Bronchial epithelial cell (primary cell): Measurements from ENCODE around the gene TRIM71. TPM values are rescaled to one million over a fixed set of nuclear protein-coding genes. Genes with fewer than 3 reads are reported as not detected.

Experiments used
- DNase-seq: peaks from one replicate; pipeline ENCODE4 v3.0.0-alpha.2; 2010; ENCODE audit warnings: low read depth
- FAIRE-seq: peaks from 2 replicates; lab custom pipeline; 2011; peaks lifted over from hg19 to GRCh38; lab: Jason Lieb, UNC
- H3K27me3 ChIP-seq: 2 replicates; pipeline ENCODE4 v1.5.1; 2011; ENCODE audit warnings: low read length; ENCODE audit not compliant: control insufficient read depth, insufficient read depth
- H3K36me3 ChIP-seq: 2 replicates; pipeline ENCODE4 v1.5.1; 2011; ENCODE audit warnings: low read length; ENCODE audit not compliant: control insufficient read depth, insufficient read depth
- H3K4me3 ChIP-seq: 2 replicates; pipeline ENCODE4 v1.5.1; 2011; ENCODE audit warnings: mild to moderate bottlenecking, low read depth, low read length, control low read depth
- CTCF ChIP-seq: IDR thresholded peaks from 2 replicates; pipeline ENCODE4 v1.5.1; 2011; ENCODE audit warnings: mild to moderate bottlenecking, moderate library complexity, low read length, control low read depth, inconsistent platforms; ENCODE audit not compliant: insufficient read depth, severe bottlenecking
- total RNA-seq: library from RNA; depleted of rRNA; stranded (reverse); fragments of >200 nt; gene quantifications from 2 replicates; pipeline ENCODE4 v1.2.1, GENCODE V29; 2014

Gene TRIM71
- total RNA-seq, 1 donor from 2014 or later: not detected

GRCh38 chr3:32855350-32855953 lies 37.7 kb downstream of the TRIM71 start:
- H3K27me3 ChIP-seq: no peaks in the 10 kb centered on the region
- FAIRE-seq (no peak), DNase-seq (no peak)
- H3K4me3 ChIP-seq: no peak overlapping the region
- no peaks in the 10 kb centered on the region for H3K36me3 ChIP-seq
- no peak for TF ChIP-seq CTCF

GRCh38 chr3:32856355-32856889 lies 38.6 kb downstream of the TRIM71 start:
- no peak overlapping the region for H3K4me3 ChIP-seq
- no peaks in the 10 kb centered on the region for H3K36me3 ChIP-seq
- no peaks in the 10 kb centered on the region for H3K27me3 ChIP-seq
- no peak for DNase-seq
- TF ChIP-seq CTCF: no peak
- FAIRE-seq: no peak

GRCh38 chr3:32856901-32857507 lies 39.2 kb downstream of the TRIM71 start:
- no peak overlapping the region for H3K4me3 ChIP-seq
- DNase-seq (no peak), FAIRE-seq (no peak)
- no peak for TF ChIP-seq CTCF
- H3K27me3 ChIP-seq: no peaks in the 10 kb centered on the region
- no peaks in the 10 kb centered on the region for H3K36me3 ChIP-seq

GRCh38 chr3:32857921-32858320 lies 40.1 kb downstream of the TRIM71 start:
- DNase-seq (no peak), FAIRE-seq (no peak)
- no peak for TF ChIP-seq CTCF
- Histone ChIP-seq H3K27me3 (no peaks in the 10 kb centered on the region), H3K4me3 (no peak overlapping the region), H3K36me3 (no peaks in the 10 kb centered on the region)

GRCh38 chr3:32859604-32860237 lies 41.9 kb downstream of the TRIM71 start:
- no peaks in the 10 kb centered on the region for H3K27me3 ChIP-seq
- FAIRE-seq (no peak), DNase-seq (no peak)

More at GRCh38 chr3:32859604-32860237, 41.9 kb downstream of the TRIM71 start:
- H3K36me3 ChIP-seq: no peaks in the 10 kb centered on the region
- TF ChIP-seq CTCF: no peak
- no peak overlapping the region for H3K4me3 ChIP-seq
